Measurements from ENCODE around the gene UPP1. TPM values are rescaled to one million over a fixed set of nuclear protein-coding genes. Genes with fewer than 3 reads are reported as not detected.

The UPP1 gene
- total RNA-seq, 8 experiments from 2014 or later: 3.1 to 93.0 (median 26.4) TPM

DNA sequence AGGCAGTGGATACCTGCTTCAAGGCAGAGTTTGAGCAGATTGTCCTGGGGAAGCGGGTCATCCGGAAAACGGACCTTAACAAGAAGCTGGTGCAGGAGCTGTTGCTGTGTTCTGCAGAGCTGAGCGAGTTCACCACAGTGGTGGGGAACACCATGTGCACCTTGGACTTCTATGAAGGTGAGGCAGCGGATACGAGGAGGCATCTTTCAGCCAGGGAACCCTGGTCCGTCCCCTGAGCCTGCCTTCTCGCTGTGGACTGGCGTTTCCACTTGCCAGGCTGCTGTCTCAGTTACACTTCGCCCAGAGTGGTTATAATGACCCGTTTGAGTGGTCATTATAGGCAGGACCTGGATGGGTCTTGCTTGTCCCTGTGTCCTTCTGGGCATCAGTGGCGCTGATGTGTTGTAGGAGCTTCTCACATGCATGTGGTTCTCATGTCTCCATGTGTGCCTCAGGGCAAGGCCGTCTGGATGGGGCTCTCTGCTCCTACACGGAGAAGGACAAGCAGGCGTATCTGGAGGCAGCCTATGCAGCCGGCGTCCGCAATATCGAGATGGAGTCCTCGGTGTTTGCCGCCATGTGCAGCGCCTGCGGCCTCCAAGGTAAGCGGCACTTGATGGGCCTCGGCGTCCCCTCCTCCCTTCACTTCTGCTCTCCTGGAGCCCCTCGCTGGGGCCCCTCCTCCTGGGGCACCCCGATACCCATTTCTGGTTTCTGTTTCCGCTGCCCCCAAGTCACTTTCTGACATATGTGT, 18.0 kb downstream of the UPP1 start:
- in situ Hi-C loops (cut with MboI; ENCODE audit: low pct_unique_long_range_greater_than_20kb in 2 of 9, low sequenced_read_pairs in 9 of 9, unreplicated experiment in 9 of 9): loop anchor here in 2 of 9 experiments (25.0 kb wide), 2 partner anchors 120 to 170 kb away; partner anchors contain the start of genes HUS1 (in 1 of the 2) and PKD1L1 (in 1 of the 2)
- no peak overlapping the region for H3K27ac ChIP-seq
- ATAC-seq (replicated peaks in 6 of 8): no peak
- no peak overlapping the region for H3K4me3 ChIP-seq
- 83 to 100% (median 94%) methylated on average over 1 to 20 of the region's 29 CpGs; no CpG with 5 or more reads in 2 of the 10 experiments for WGBS, 10 experiments
- H3K4me1 ChIP-seq (replicated peaks in 1 of 2): no peaks in the 10 kb centered on the region

DNA sequence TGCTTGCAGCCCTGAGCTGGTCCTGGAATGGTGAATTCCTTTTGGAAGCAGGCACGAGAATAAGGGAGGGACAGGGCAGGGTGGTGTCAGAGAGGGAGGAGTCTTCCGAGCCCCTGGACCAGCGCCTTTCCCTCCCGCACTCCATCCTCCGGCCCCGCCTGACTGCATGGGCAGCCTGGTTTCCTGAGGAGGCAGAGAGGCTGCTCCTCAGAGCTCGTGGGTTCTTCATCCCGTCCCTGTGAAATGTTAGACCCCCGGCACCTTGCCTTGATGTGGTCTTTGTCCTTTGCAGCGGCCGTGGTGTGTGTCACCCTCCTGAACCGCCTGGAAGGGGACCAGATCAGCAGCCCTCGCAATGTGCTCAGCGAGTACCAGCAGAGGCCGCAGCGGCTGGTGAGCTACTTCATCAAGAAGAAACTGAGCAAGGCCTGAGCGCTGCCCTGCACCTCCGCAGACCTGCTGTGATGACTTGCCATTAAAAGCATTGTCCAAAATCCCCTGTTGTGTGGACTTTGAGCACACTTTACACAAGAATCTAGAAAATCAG, 18.9 kb downstream of the UPP1 start:
- Histone ChIP-seq H3K4me3 (no peak overlapping the region), H3K27ac (no peak overlapping the region), H3K4me1 (replicated peaks in 1 of 2) (no peaks in the 10 kb centered on the region)
- 76 to 100% (median 94%) methylated on average over 1 to 10 of the region's 18 CpGs; no CpG with 5 or more reads in 4 of the 10 experiments for WGBS, 10 experiments
- in situ Hi-C loops (cut with MboI; ENCODE audit: low pct_unique_long_range_greater_than_20kb in 2 of 9, low sequenced_read_pairs in 9 of 9, unreplicated experiment in 9 of 9): loop anchor here in 2 of 9 experiments (25.0 kb wide), 2 partner anchors 121 to 171 kb away; partner anchors contain the start of genes HUS1 (in 1 of the 2) and PKD1L1 (in 1 of the 2)
- ATAC-seq (replicated peaks in 6 of 8): no peak

DNA sequence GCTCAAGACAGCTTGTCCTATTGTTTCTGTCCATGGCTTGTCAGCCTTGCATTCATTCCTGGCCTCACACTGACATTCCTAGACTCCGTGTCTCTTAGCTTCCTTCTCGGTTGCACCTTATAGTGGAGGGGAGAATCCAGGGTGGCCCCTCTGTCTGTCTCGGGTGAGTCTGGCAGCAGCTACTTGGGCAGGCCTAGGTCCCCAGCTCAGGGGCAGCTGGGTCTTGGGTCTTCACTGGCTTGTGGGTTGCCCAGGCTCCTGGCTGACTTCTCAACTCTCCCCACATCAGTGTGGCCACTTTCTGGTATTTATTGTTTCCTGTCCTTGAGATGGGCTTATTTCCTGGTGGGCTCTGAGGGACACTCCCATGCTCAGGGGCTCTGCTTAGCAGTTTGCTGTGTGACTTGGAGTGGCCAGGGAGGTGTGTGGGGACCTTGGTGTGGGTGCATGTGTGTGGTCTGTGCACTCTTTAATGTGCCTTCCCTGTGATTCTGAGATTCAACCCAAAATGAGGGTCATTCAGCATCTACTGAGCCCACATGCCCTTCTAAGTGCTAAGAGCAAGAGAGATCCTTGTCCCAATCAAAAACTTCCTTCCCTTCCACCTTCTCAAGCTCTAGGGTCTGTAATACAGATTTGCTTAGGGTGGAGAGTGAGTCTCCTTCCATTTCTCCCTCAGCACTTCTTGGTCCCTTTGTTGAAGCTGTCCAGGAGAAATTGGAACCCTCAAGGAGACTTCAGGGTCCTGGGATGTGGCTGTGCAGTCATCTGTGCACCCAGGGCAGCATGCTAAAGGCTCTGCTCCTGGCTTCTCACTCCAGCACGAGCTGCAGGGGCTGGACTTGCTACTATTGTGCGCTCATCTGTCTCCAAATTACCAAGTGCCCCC, 20.1 kb downstream of the UPP1 start:
- ATAC-seq (replicated peaks in 6 of 8): peak in 1 of 8 experiments; percentile 4
- Histone ChIP-seq H3K4me3 (no peak overlapping the region), H3K27ac (no peak overlapping the region), H3K4me1 (replicated peaks in 1 of 2) (no peaks in the 10 kb centered on the region)
- in situ Hi-C loops (cut with MboI; ENCODE audit: low pct_unique_long_range_greater_than_20kb in 2 of 9, low sequenced_read_pairs in 9 of 9, unreplicated experiment in 9 of 9): loop anchor here in 2 of 9 experiments (25.0 kb wide), 2 partner anchors 122 to 172 kb away; partner anchors contain the start of genes HUS1 (in 1 of the 2) and PKD1L1 (in 1 of the 2)
- WGBS, 10 experiments: 70 to 100% (median 88%) methylated on average over 2 to 4 of the region's 5 CpGs; no CpG with 5 or more reads in 4 of the 10 experiments

- no peaks in the 10 kb centered on the region for H3K4me1 ChIP-seq (replicated peaks in 1 of 2)
- WGBS, 10 experiments: 4 to 43% (median 25%) methylated on average over 1 to 8 of the region's 9 CpGs; no CpG with 5 or more reads in 1 of the 10 experiments
- H3K4me3 ChIP-seq: no peak overlapping the region
- peak; percentile 12 to 75 (median 56) for ATAC-seq (replicated peaks in 6 of 8)
- no peak overlapping the region for H3K27ac ChIP-seq
- in situ Hi-C loops (cut with MboI; ENCODE audit: low pct_unique_long_range_greater_than_20kb in 2 of 9, low sequenced_read_pairs in 9 of 9, unreplicated experiment in 9 of 9): loop anchor here in 2 of 9 experiments (25.0 kb wide), 2 partner anchors 123 to 173 kb away; partner anchors contain the start of genes HUS1 (in 1 of the 2) and PKD1L1 (in 1 of the 2)
Measured at GRCh38 chr7:48109848-48110663, 21.0 kb downstream of the UPP1 start.

DNA sequence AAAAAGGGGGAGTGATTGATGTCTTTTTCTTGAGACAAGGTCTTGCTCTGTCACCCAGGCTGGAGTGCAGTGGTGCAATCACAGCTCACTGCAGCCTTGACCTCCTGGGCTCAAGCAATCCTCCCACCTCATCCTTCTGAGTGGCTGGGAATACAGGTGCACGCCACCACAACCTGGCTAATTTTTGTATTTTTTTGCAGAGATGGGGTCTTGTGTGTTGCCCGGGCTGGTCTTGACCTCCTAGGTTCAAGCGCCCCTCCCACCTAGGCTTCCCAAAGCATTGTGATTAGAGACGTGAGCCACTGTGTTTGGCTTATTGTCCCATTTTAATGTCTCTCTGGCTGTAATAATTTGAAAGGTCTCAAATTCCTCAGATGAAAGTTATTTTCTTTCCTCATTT, 21.8 kb downstream of the UPP1 start:
- H3K4me3 ChIP-seq: no peak overlapping the region
- no peaks in the 10 kb centered on the region for H3K4me1 ChIP-seq (replicated peaks in 1 of 2)
- ATAC-seq (replicated peaks in 6 of 8): peak in 2 of 8 experiments; percentile 18 to 20
- H3K27ac ChIP-seq: no peak overlapping the region
- in situ Hi-C loops (cut with MboI; ENCODE audit: low pct_unique_long_range_greater_than_20kb in 2 of 9, low sequenced_read_pairs in 9 of 9, unreplicated experiment in 9 of 9): loop anchor here in 2 of 9 experiments (25.0 kb wide), 2 partner anchors 124 to 174 kb away; partner anchors contain the start of genes HUS1 (in 1 of the 2) and PKD1L1 (in 1 of the 2)
- 40 to 100% (median 60%) methylated on average over 1 to 3 of the region's 4 CpGs; no CpG with 5 or more reads in 3 of the 10 experiments for WGBS, 10 experiments

DNA sequence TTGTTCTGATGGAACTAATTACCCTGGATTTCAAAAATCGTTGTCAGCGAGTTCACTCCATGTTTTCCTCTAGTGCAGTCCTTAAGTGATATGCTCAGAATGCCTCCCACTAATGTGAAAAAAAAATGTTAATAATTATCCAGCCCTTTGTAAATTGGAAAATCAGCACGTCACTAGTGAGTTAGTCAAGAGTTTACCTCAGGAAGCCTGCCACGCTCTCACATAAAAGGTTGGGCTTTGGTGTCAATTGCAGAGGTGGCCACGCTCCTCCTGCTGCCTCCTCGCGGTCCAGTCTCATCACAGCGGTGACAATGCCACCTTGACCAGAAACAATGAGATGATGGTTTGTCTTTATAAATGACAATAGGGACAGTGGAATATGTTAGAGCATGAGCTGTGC, 22.5 kb downstream of the UPP1 start:
- 28 to 100% (median 85%) methylated on average over 1 to 5 of the region's 8 CpGs; no CpG with 5 or more reads in 2 of the 10 experiments for WGBS, 10 experiments
- no peak for ATAC-seq (replicated peaks in 6 of 8)
- H3K27ac ChIP-seq: no peak overlapping the region
- no peak overlapping the region for H3K4me3 ChIP-seq
- H3K4me1 ChIP-seq (replicated peaks in 1 of 2): no peaks in the 10 kb centered on the region
- in situ Hi-C loops (cut with MboI; ENCODE audit: low pct_unique_long_range_greater_than_20kb in 2 of 9, low sequenced_read_pairs in 9 of 9, unreplicated experiment in 9 of 9): loop anchor here in 2 of 9 experiments (25.0 kb wide), 2 partner anchors 124 to 174 kb away; partner anchors contain the start of genes HUS1 (in 1 of the 2) and PKD1L1 (in 1 of the 2)

- Histone ChIP-seq H3K27ac (no peak overlapping the region), H3K4me3 (no peak overlapping the region), H3K4me1 (replicated peaks in 1 of 2) (no peaks in the 10 kb centered on the region)
- in situ Hi-C loops (cut with MboI; ENCODE audit: low pct_unique_long_range_greater_than_20kb in 2 of 9, low sequenced_read_pairs in 9 of 9, unreplicated experiment in 9 of 9): loop anchor here in 2 of 9 experiments (25.0 kb wide), 2 partner anchors 125 to 175 kb away; partner anchors contain the start of genes HUS1 (in 1 of the 2) and PKD1L1 (in 1 of the 2)
- peak in 1 of 8 experiments; percentile 4 for ATAC-seq (replicated peaks in 6 of 8)
- WGBS, 10 experiments: 65 to 100% (median 94%) methylated on average over 1 to 5 of the region's 7 CpGs; no CpG with 5 or more reads in 2 of the 10 experiments
Measured at GRCh38 chr7:48112401-48113165, 23.5 kb downstream of the UPP1 start.

DNA sequence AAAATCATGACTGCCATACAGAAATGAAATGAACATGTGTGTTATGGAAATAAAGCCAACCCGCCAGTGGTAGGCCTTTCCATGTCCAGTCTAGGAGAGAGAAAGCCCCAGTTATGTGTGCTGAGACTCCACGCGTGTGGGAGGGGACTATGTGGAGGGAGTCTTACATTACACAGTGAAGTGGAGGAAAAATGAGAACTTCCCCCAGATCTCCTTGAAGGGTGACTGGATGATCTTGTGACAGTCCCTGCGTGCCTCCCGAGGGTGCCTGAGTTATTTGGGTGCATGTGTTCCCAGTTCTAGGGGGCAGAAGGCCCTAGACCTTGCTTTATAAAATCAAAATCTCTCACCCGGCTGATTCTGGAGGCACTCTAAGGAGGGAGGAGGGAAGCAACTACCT, 24.2 kb downstream of the UPP1 start:
- Histone ChIP-seq H3K4me3 (no peak overlapping the region), H3K27ac (no peak overlapping the region), H3K4me1 (replicated peaks in 1 of 2) (no peaks in the 10 kb centered on the region)
- 80 to 100% (median 100%) methylated on average over 1 to 5 of the region's 6 CpGs; no CpG with 5 or more reads in 3 of the 10 experiments for WGBS, 10 experiments
- no peak for ATAC-seq (replicated peaks in 6 of 8)
- in situ Hi-C loops (cut with MboI; ENCODE audit: low pct_unique_long_range_greater_than_20kb in 2 of 9, low sequenced_read_pairs in 9 of 9, unreplicated experiment in 9 of 9): loop anchor here in 2 of 9 experiments (25.0 kb wide), 2 partner anchors 126 to 176 kb away; partner anchors contain the start of genes HUS1 (in 1 of the 2) and PKD1L1 (in 1 of the 2)

GRCh38 chr7:48114115-48114514, 25.1 kb downstream of the UPP1 start:
- in situ Hi-C loops (cut with MboI; ENCODE audit: low pct_unique_long_range_greater_than_20kb in 2 of 9, low sequenced_read_pairs in 9 of 9, unreplicated experiment in 9 of 9): loop anchor here in 2 of 9 experiments (25.0 kb wide), 2 partner anchors 127 to 177 kb away; partner anchors contain the start of genes HUS1 (in 1 of the 2) and PKD1L1 (in 1 of the 2)
- H3K4me3 ChIP-seq: no peak overlapping the region
- peak in 1 of 8 experiments; percentile 5 for ATAC-seq (replicated peaks in 6 of 8)
- H3K4me1 ChIP-seq (replicated peaks in 1 of 2): no peaks in the 10 kb centered on the region
- WGBS, 10 experiments: 49 to 100% (median 87%) methylated on average over 2 to 7 of the region's 9 CpGs; no CpG with 5 or more reads in 6 of the 10 experiments
- no peak overlapping the region for H3K27ac ChIP-seq

GRCh38 chr7:48114589-48114988, 25.5 kb downstream of the UPP1 start:
- ATAC-seq (replicated peaks in 6 of 8): no peak
- WGBS, 10 experiments: 40 to 100% (median 80%) methylated on average over 1 to 3 of the region's 7 CpGs; no CpG with 5 or more reads in 4 of the 10 experiments
- Histone ChIP-seq H3K27ac (no peak overlapping the region), H3K4me1 (replicated peaks in 1 of 2) (no peaks in the 10 kb centered on the region), H3K4me3 (no peak overlapping the region)
- in situ Hi-C loops (cut with MboI; ENCODE audit: low pct_unique_long_range_greater_than_20kb in 2 of 9, low sequenced_read_pairs in 9 of 9, unreplicated experiment in 9 of 9): loop anchor here in 2 of 9 experiments (25.0 kb wide), 2 partner anchors 127 to 177 kb away; partner anchors contain the start of genes HUS1 (in 1 of the 2) and PKD1L1 (in 1 of the 2)
